Peyer's patch (tissue), 4 donors: ENCODE results near the gene LYPLA2.

Experiments
- POLR2A ChIP-seq, 2 donors: fragments of 450-650 bp; IDR thresholded peaks; one replicate each; pipeline ENCODE4 v1.5.1; 2017; ENCODE audit warnings: antibody characterized with exemption in 2 of 2, mild to moderate bottlenecking in 2 of 2, moderate library complexity in 2 of 2
- TF ChIP-seq, protein P1 (sequence below), 6 experiments: fragments of 450-650 bp in 4 of 6; fragments of 200-600 bp in 2 of 6; sonication (generic) in 1 of 6; IDR thresholded peaks; one replicate each; pipeline ENCODE4 v1.5.1; 2017 to 2019; ENCODE audit warnings: antibody characterized with exemption in 6 of 6, mild to moderate bottlenecking in 3 of 6, moderate library complexity in 1 of 6

DNA sequence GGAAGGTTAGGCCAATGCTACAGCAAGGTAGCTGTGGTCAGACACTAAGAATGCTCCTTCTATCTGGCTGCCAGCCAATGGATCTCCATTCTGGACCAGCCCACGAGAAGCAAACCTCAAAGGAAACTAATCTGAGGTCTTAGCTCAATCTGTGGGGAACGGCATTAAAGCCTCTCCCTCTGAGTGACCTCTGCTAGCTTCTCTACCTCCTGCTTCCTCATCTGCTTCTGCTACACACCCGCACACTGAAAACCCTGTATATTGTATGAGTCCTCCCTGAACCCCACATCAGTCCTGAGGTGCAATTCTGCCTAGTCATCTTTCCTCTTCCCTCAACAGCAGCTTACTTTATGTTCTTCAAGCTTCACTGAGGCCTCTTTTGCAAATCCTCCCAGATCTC lies 16.5 kb downstream of the LYPLA2 start:
- TF ChIP-seq, protein P1, sequence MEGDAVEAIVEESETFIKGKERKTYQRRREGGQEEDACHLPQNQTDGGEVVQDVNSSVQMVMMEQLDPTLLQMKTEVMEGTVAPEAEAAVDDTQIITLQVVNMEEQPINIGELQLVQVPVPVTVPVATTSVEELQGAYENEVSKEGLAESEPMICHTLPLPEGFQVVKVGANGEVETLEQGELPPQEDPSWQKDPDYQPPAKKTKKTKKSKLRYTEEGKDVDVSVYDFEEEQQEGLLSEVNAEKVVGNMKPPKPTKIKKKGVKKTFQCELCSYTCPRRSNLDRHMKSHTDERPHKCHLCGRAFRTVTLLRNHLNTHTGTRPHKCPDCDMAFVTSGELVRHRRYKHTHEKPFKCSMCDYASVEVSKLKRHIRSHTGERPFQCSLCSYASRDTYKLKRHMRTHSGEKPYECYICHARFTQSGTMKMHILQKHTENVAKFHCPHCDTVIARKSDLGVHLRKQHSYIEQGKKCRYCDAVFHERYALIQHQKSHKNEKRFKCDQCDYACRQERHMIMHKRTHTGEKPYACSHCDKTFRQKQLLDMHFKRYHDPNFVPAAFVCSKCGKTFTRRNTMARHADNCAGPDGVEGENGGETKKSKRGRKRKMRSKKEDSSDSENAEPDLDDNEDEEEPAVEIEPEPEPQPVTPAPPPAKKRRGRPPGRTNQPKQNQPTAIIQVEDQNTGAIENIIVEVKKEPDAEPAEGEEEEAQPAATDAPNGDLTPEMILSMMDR (IDR thresholded peaks at IDR 0.05): no peak
- TF ChIP-seq POLR2A (IDR thresholded peaks at IDR 0.05): no peak
